SIG-M5 (cell line): ENCODE data around the gene KIAA0753.

Experiments
- DNase-seq: peaks from one replicate; lab custom pipeline; 2025; lab: John Stamatoyannopoulos, UW

Gene KIAA0753

GRCh38 chr17:6640536-6641246 lies at the start of gene KIAA0753, which contains the start of gene TXNDC17:
KIAA0753 (minus strand) TSS chr17:6640711; CDS start chr17:6635103, 5,608 bp downstream.
TXNDC17 (plus strand) TSS chr17:6641060; CDS start chr17:6641083, 23 bp downstream.
- DNase-seq = peak; percentile 49

- DNase-seq = no peak
Observed at GRCh38 chr17:6688944-6689343, 48.4 kb upstream of the KIAA0753 start.

GRCh38 chr17:6686026-6686425 lies 45.5 kb upstream of the KIAA0753 start:
- DNase-seq = no peak

GRCh38 chr17:6684881-6685767 lies 44.6 kb upstream of the KIAA0753 start:
- no peak for DNase-seq

- no peak for DNase-seq
Observed at GRCh38 chr17:6684460-6684783, 43.9 kb upstream of the KIAA0753 start.

GRCh38 chr17:6683730-6684459 lies 43.4 kb upstream of the KIAA0753 start:
- no peak for DNase-seq

GRCh38 chr17:6683081-6683684 lies 42.7 kb upstream of the KIAA0753 start:
- DNase-seq = no peak

- DNase-seq = no peak
Observed at GRCh38 chr17:6682339-6682738, 41.8 kb upstream of the KIAA0753 start.

GRCh38 chr17:6681671-6682070 lies 41.2 kb upstream of the KIAA0753 start:
- no peak for DNase-seq

GRCh38 chr17:6681176-6681575 lies 40.7 kb upstream of the KIAA0753 start:
- DNase-seq = no peak

GRCh38 chr17:6679241-6679640 lies 38.7 kb upstream of the KIAA0753 start:
- DNase-seq = no peak

GRCh38 chr17:6677946-6678345 lies 37.4 kb upstream of the KIAA0753 start:
- no peak for DNase-seq

- DNase-seq = peak; percentile 8
Observed at GRCh38 chr17:6677158-6677831, 36.8 kb upstream of the KIAA0753 start.

GRCh38 chr17:6676802-6677157 lies 36.3 kb upstream of the KIAA0753 start:
- DNase-seq = no peak

- DNase-seq = no peak
Observed at GRCh38 chr17:6675201-6675825, 34.8 kb upstream of the KIAA0753 start.

GRCh38 chr17:6674586-6674985 lies 34.1 kb upstream of the KIAA0753 start:
- no peak for DNase-seq

- no peak for DNase-seq
Observed at GRCh38 chr17:6671431-6671830, 30.9 kb upstream of the KIAA0753 start.

- no peak for DNase-seq
Observed at GRCh38 chr17:6670999-6671398, 30.5 kb upstream of the KIAA0753 start.

GRCh38 chr17:6670571-6670970 lies 30.1 kb upstream of the KIAA0753 start:
- DNase-seq = no peak

- DNase-seq = no peak
Observed at GRCh38 chr17:6669479-6670212, 29.1 kb upstream of the KIAA0753 start.
